Smooth muscle cell (in vitro differentiated cells): ENCODE results near the gene ACAD10. TPM values are rescaled to one million over a fixed set of nuclear protein-coding genes. Genes with fewer than 3 reads are reported as not detected.

Experiments used
- microRNA-seq: library from miRNA; unstranded; fragments of <30 nt; microRNA quantifications from one replicate; pipeline ENCODE4, GENCODE V29; 2016; ENCODE audit warnings: borderline number of aligned reads
- polyA plus RNA-seq: library from polyadenylated mRNA; unstranded; fragments of >200 nt; fragmentation: Nextera tagmentation; extraction: Ambion mirVana; gene quantifications from 2 replicates; pipeline ENCODE4 v1.2.1, GENCODE V29; 2016
- small RNA-seq: library from RNA; depleted of rRNA; stranded (forward); fragments of <200 nt; gene quantifications from one replicate; pipeline ENCODE3, GENCODE V24; 2014
- total RNA-seq: library from RNA; depleted of rRNA; stranded (reverse); fragments of >200 nt; gene quantifications from 2 replicates; pipeline ENCODE4 v1.2.3, GENCODE V29; 2014

Gene ACAD10
- total and polyA plus RNA-seq, 2 experiments from 2014 or later = 13.4 to 14.9 TPM

Small RNA genes lying within 50 kb of the gene (microRNA-seq; reads per million reads assigned to microRNA genes)
- not detected for gene MIR6761

Small RNA genes lying within 50 kb of the gene (small RNA-seq; reads per million reads assigned to genes)
- gene MIR6761 = not detected

Other genes with a start within 250 kb of the ACAD10 start
- gene ATXN2, start 86.7 kb upstream of the ACAD10 start, total RNA-seq = 26.8 and 29.3 TPM in 2 replicates
- 39.6 and 46.3 TPM in 2 replicates for gene ATXN2, start 86.7 kb upstream of the ACAD10 start, polyA plus RNA-seq
- gene BRAP, start 97 bp upstream of the ACAD10 start, total RNA-seq = 17.7 and 18.8 TPM in 2 replicates
- 16.4 and 20.4 TPM in 2 replicates for gene BRAP, start 97 bp upstream of the ACAD10 start, polyA plus RNA-seq
- gene ALDH2, start 80.9 kb downstream of the ACAD10 start, total RNA-seq = 17.0 and 30.5 TPM in 2 replicates
- gene ALDH2, start 80.9 kb downstream of the ACAD10 start, polyA plus RNA-seq = 54.6 and 75.3 TPM in 2 replicates
- gene MAPKAPK5, start 156.2 kb downstream of the ACAD10 start, total RNA-seq = 29.8 and 32.6 TPM in 2 replicates
- gene MAPKAPK5, start 156.2 kb downstream of the ACAD10 start, polyA plus RNA-seq = 45.6 and 46.1 TPM in 2 replicates